GM12878 (cell line): ENCODE data around the gene UBE2I. TPM values are rescaled to one million over a fixed set of nuclear protein-coding genes. Genes with fewer than 3 reads are reported as not detected.

Experiments used
- EGR1 ChIP-seq, 2 experiments: IDR thresholded peaks; 1 replicate in 1 of 2; 2 replicates in 1 of 2; pipeline ENCODE4 v1.6.1; 2011 to 2012; ENCODE audit warnings: low read depth in 2 of 2, low read length in 2 of 2, borderline replicate concordance in 1 of 2, mild to moderate bottlenecking in 1 of 2, moderate library complexity in 1 of 2
- FOXM1 ChIP-seq: IDR thresholded peaks from 2 replicates; pipeline ENCODE4 v1.6.1; 2012; ENCODE audit warnings: low read depth, mild to moderate bottlenecking, inconsistent platforms, low read length, moderate library complexity
- KLF5 ChIP-seq: fragments of 450-650 bp; IDR thresholded peaks from 2 replicates; pipeline ENCODE4 v1.6.1; 2014; ENCODE audit warnings: mild to moderate bottlenecking; ENCODE audit not compliant: partially characterized antibody
- MEF2A ChIP-seq: IDR thresholded peaks from 2 replicates; pipeline ENCODE4 v1.6.1; 2011; ENCODE audit warnings: low read depth, mild to moderate bottlenecking, low read length, moderate library complexity; ENCODE audit not compliant: insufficient read depth
- NR2C2 ChIP-seq: IDR thresholded peaks from 2 replicates; pipeline ENCODE4 v1.6.1; 2011; ENCODE audit warnings: borderline replicate concordance, low read depth; ENCODE audit not compliant: control insufficient read depth, insufficient read length
- PAX8 ChIP-seq: fragments of 450-650 bp; IDR thresholded peaks from 2 replicates; pipeline ENCODE4 v1.6.1; 2017; ENCODE audit warnings: mild to moderate bottlenecking, moderate library complexity
- RCOR1 ChIP-seq: conservative IDR thresholded peaks from 2 replicates; pipeline ENCODE4 v1.6.1; 2012; ENCODE audit warnings: low read depth, low read length, improper control_type of control experiment
- RFX5 ChIP-seq: IDR thresholded peaks from 2 replicates; pipeline ENCODE4 v1.6.1; 2011; ENCODE audit warnings: low read depth, low read length, improper control_type of control experiment
- RUNX3 ChIP-seq: IDR thresholded peaks from 2 replicates; pipeline ENCODE4 v1.6.1; 2012; ENCODE audit warnings: low read length, inconsistent platforms
- SP1 ChIP-seq: IDR thresholded peaks from one replicate; pipeline ENCODE4 v1.6.1; 2011; ENCODE audit warnings: low read depth, low read length
- TCF3 ChIP-seq: IDR thresholded peaks from 2 replicates; pipeline ENCODE4 v1.6.1; 2012; ENCODE audit warnings: low read depth, mild to moderate bottlenecking, low read length, borderline replicate concordance; ENCODE audit not compliant: insufficient read depth
- YY1 ChIP-seq: IDR thresholded peaks from 2 replicates; pipeline ENCODE4 v1.6.1; 2011; ENCODE audit warnings: low read depth, mild to moderate bottlenecking, low read length
- polyA plus RNA-seq, 11 experiments: library from polyadenylated mRNA; depleted of rRNA in 4 of 11; unstranded in 6 of 11; stranded (reverse) in 5 of 11; fragments of >200 nt; fragmentation: Nextera tagmentation in 4 of 11; fragmentation: Illumina TruSeq in 1 of 11; extraction: Ambion mirVana in 4 of 11; extraction: Trizol in 1 of 11; gene quantifications; 1 replicate in 1 of 11; 2 replicates in 10 of 11; pipeline versions ENCODE4 v1.2.1 to v1.2.3, GENCODE V29; 2011 to 2016; ENCODE audit warnings: inconsistent platforms in 2 of 11, missing spikeins in 2 of 11, low read depth in 1 of 11
- total RNA-seq, 4 experiments: library from RNA; depleted of rRNA in 3 of 4; stranded (reverse); fragments of >200 nt in 3 of 4; fragmentation: Illumina TruSeq in 1 of 4; extraction: Trizol in 1 of 4; gene quantifications; 2 replicates each; pipeline versions ENCODE4 v1.2.1 to v1.2.3, GENCODE V29; 2013 to 2021
- TF ChIP-seq, protein P1 (sequence below): IDR thresholded peaks from 2 replicates; pipeline ENCODE4 v1.6.1; 2012; ENCODE audit warnings: low read depth, low read length, improper control_type of control experiment
- TF ChIP-seq, protein P2 (sequence below): fragments of 450-650 bp; IDR thresholded peaks from 2 replicates; pipeline ENCODE4 v1.6.1; 2016; ENCODE audit warnings: mild to moderate bottlenecking
- TF ChIP-seq, protein P3 (sequence below): IDR thresholded peaks from 2 replicates; pipeline ENCODE4 v1.6.1; 2011; ENCODE audit warnings: borderline replicate concordance, low read depth, mild to moderate bottlenecking, moderate library complexity, low read length; ENCODE audit not compliant: insufficient read depth, poor library complexity, severe bottlenecking
- TF ChIP-seq, protein P4 (sequence below): fragments of 450-650 bp; formaldehyde crosslinking; IDR thresholded peaks from 2 replicates; pipeline ENCODE4 v1.5.0; 2022; ENCODE audit warnings: mild to moderate bottlenecking, missing genetic modification characterization
- TF ChIP-seq, protein P5 (sequence below): fragments of 450-650 bp; IDR thresholded peaks from 2 replicates; pipeline ENCODE4 v1.6.1; 2017; ENCODE audit warnings: borderline replicate concordance
- TF ChIP-seq, protein P6 (sequence below): fragments of 150-350 bp; IDR thresholded peaks from 2 replicates; pipeline ENCODE4 v1.6.1; 2014; ENCODE audit warnings: mild to moderate bottlenecking, low read depth, low read length

UBE2I gene
- total and polyA plus RNA-seq, 10 of the 15 experiments (the other 5 are each of a cell fraction or from before 2014, with no cell fraction given), result 47.5 to 243 (median 194) TPM

DNA sequence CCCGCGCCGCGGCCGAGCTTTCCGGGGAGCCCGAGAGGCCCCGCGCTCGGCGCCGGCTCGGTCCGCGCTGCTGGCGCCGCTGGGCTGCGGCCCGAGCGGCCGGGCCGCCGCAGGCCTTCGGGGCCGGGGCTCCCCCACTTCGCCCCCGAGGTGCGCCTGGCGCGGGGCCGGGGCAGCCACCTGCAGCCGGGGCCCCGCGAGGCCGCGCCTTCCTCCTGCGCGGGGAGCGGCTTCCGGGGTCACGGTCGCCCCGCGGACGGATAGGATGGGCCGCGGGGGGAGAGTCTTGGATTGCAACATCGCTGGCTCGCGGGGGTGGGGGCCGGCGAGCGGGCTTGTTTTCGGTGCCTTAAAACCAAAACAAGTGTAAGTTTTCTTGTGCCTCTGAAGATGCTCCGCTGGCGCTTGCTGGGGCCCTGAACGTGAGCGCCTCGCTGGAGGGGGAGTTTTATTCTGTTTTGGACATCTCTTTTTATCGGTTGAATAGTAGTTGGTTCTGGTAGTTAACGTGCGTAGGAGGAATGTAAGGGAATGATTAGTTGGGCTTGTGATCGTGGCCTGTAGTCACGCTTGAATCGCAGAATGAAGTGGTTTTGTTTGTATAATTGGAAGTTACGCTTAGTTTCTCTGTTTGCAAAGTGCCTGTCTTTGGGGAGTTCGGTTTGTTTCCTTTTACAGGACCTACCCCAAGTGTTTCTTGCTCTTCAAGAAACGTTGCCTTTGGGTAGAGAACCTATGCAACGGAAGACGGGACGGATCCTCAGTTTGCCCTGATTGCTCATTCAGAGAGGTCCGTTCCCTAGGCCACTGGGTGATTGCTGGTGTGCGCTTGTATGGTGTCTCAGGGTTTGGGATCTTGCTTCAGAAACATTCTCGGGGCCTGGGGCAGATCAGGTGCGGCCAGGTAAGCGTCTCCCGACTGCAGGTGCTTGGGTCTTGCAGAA is 724 bp downstream of the UBE2I start (continued):
- TF ChIP-seq, protein P1, sequence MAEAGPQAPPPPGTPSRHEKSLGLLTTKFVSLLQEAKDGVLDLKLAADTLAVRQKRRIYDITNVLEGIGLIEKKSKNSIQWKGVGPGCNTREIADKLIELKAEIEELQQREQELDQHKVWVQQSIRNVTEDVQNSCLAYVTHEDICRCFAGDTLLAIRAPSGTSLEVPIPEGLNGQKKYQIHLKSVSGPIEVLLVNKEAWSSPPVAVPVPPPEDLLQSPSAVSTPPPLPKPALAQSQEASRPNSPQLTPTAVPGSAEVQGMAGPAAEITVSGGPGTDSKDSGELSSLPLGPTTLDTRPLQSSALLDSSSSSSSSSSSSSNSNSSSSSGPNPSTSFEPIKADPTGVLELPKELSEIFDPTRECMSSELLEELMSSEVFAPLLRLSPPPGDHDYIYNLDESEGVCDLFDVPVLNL, result no peak
- no peak for TF ChIP-seq TCF3
- no peak for TF ChIP-seq FOXM1
- no peak for TF ChIP-seq MEF2A
- no peak for TF ChIP-seq RCOR1
- TF ChIP-seq, protein P2, sequence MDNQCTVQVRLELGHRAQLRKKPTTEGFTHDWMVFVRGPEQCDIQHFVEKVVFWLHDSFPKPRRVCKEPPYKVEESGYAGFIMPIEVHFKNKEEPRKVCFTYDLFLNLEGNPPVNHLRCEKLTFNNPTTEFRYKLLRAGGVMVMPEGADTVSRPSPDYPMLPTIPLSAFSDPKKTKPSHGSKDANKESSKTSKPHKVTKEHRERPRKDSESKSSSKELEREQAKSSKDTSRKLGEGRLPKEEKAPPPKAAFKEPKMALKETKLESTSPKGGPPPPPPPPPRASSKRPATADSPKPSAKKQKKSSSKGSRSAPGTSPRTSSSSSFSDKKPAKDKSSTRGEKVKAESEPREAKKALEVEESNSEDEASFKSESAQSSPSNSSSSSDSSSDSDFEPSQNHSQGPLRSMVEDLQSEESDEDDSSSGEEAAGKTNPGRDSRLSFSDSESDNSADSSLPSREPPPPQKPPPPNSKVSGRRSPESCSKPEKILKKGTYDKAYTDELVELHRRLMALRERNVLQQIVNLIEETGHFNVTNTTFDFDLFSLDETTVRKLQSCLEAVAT, result peak; percentile 58; the same call in 1 of the 2 replicates
- TF ChIP-seq EGR1 (IDR thresholded peaks at IDR 0.05; ENCODE audit: borderline replicate concordance in 1 of 2, low read depth in 2 of 2, low read length in 2 of 2), result no peak
- TF ChIP-seq, protein P3, sequence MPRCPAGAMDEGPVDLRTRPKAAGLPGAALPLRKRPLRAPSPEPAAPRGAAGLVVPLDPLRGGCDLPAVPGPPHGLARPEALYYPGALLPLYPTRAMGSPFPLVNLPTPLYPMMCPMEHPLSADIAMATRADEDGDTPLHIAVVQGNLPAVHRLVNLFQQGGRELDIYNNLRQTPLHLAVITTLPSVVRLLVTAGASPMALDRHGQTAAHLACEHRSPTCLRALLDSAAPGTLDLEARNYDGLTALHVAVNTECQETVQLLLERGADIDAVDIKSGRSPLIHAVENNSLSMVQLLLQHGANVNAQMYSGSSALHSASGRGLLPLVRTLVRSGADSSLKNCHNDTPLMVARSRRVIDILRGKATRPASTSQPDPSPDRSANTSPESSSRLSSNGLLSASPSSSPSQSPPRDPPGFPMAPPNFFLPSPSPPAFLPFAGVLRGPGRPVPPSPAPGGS, result no peak
- TF ChIP-seq, protein P4, sequence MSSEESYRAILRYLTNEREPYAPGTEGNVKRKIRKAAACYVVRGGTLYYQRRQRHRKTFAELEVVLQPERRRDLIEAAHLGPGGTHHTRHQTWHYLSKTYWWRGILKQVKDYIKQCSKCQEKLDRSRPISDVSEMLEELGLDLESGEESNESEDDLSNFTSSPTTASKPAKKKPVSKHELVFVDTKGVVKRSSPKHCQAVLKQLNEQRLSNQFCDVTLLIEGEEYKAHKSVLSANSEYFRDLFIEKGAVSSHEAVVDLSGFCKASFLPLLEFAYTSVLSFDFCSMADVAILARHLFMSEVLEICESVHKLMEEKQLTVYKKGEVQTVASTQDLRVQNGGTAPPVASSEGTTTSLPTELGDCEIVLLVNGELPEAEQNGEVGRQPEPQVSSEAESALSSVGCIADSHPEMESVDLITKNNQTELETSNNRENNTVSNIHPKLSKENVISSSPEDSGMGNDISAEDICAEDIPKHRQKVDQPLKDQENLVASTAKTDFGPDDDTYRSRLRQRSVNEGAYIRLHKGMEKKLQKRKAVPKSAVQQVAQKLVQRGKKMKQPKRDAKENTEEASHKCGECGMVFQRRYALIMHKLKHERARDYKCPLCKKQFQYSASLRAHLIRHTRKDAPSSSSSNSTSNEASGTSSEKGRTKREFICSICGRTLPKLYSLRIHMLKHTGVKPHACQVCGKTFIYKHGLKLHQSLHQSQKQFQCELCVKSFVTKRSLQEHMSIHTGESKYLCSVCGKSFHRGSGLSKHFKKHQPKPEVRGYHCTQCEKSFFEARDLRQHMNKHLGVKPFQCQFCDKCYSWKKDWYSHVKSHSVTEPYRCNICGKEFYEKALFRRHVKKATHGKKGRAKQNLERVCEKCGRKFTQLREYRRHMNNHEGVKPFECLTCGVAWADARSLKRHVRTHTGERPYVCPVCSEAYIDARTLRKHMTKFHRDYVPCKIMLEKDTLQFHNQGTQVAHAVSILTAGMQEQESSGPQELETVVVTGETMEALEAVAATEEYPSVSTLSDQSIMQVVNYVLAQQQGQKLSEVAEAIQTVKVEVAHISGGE (CRISPR knock-in tag), result no peak
- no peak for TF ChIP-seq SP1
- TF ChIP-seq, protein P5, sequence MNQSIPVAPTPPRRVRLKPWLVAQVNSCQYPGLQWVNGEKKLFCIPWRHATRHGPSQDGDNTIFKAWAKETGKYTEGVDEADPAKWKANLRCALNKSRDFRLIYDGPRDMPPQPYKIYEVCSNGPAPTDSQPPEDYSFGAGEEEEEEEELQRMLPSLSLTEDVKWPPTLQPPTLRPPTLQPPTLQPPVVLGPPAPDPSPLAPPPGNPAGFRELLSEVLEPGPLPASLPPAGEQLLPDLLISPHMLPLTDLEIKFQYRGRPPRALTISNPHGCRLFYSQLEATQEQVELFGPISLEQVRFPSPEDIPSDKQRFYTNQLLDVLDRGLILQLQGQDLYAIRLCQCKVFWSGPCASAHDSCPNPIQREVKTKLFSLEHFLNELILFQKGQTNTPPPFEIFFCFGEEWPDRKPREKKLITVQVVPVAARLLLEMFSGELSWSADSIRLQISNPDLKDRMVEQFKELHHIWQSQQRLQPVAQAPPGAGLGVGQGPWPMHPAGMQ, result no peak
- TF ChIP-seq YY1, result no peak
- no peak for TF ChIP-seq RFX5
- TF ChIP-seq PAX8, result no peak
- TF ChIP-seq NR2C2, result no peak
- TF ChIP-seq, protein P6, sequence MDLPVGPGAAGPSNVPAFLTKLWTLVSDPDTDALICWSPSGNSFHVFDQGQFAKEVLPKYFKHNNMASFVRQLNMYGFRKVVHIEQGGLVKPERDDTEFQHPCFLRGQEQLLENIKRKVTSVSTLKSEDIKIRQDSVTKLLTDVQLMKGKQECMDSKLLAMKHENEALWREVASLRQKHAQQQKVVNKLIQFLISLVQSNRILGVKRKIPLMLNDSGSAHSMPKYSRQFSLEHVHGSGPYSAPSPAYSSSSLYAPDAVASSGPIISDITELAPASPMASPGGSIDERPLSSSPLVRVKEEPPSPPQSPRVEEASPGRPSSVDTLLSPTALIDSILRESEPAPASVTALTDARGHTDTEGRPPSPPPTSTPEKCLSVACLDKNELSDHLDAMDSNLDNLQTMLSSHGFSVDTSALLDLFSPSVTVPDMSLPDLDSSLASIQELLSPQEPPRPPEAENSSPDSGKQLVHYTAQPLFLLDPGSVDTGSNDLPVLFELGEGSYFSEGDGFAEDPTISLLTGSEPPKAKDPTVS, result no peak
- no peak for TF ChIP-seq KLF5
- no peak for TF ChIP-seq RUNX3
